NCI-H524 (cell line): Measurements from ENCODE around the gene GSN.

Experiments used
- DNase-seq, 2 experiments: peaks; one replicate each; lab custom pipeline; 2025; lab: John Stamatoyannopoulos, UW

The GSN gene

DNA sequence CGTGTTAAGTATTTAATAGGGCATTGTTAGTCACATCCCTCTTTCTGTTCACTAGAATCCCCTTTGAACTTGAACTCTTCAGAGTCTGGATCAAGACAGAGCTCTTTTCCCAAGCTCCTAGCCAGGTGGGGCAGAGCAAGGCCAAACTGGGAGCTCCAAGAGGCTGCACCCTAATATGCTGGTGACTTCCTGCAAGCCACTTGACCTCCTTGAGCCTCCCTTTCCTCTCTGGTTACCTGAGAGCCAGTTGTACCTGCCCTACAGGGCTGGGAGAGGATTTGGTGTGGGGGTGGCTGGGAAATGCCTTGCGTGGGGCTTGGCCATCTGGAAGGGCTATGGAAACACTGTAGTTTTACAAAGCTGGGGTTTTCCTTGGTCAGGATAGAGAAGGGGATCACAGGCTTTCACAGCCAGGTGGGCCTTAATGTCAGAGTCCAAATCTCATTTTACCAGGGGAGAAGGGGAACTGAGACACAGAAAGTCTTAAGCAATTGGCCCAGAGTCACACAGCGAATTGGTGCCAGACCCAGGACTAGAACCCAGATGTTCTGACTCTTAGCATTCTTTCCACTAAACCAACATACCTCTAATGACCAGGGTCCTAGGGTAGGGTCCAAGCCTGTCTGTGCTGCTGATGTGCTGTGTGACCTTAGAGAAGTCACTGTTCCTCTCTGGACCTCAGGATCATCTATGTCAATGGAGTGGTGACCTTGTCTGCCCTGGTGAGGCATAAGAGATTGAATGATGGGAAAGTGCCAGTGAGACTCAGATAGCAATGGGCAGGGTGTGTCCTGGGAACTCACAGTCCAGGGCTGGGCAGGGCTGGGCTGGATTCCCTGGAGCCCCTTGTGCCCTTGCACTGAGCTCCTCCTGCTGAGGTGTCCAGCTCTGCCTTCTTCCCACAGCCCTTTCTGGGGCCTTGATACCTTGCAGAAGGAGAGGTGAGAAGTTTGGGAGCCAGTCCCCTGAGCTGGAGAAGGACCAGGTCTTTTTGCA is 35.8 kb downstream of the GSN start:
- DNase-seq: no peak

- DNase-seq: no peak
Measured at GRCh38 chr9:121304707-121305106, 36.7 kb downstream of the GSN start.

- DNase-seq: no peak
Measured at GRCh38 chr9:121305269-121305994, 37.5 kb downstream of the GSN start.

DNA sequence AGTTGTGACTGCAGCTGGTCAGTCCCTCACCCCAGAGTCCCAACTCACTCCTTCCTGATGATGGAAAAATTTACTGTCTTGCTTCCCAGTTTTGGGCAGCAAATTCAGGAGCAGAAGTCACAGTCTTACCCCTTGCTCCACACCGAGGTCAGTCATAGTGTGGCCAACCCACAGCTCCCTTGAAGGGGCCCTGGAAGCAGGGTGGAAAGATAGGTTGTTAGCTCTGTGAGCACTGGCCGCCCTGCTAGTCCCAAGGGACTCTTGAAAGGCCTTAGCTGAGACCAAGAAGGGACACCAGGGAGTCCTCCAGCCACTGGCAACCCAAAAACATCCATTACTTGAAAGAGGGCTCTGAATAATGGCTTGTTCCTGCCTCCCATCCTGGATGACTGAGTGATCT is 40.0 kb downstream of the GSN start:
- DNase-seq: no peak

DNA sequence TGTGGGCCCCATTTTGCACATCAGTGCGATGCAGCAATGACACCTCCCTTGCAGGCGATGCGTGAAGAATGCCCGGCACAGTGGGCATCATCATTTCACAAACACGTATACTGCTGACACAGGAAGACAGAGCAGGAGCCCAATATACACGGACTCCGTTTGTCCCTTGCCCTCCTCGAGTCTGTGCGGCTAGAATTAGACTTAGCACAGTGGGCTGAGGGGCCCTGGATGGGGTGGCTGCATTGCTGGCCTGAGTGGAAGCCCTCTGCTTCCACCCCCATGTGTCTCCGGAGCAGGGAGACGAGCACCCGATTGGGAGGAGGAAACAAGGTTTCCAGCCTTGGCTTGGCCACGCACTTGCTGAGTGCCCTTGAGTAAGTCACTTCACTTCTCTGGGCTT is 40.8 kb downstream of the GSN start:
- DNase-seq: no peak

GRCh38 chr9:121309171-121309570 is 41.2 kb downstream of the GSN start:
- DNase-seq: no peak

DNA sequence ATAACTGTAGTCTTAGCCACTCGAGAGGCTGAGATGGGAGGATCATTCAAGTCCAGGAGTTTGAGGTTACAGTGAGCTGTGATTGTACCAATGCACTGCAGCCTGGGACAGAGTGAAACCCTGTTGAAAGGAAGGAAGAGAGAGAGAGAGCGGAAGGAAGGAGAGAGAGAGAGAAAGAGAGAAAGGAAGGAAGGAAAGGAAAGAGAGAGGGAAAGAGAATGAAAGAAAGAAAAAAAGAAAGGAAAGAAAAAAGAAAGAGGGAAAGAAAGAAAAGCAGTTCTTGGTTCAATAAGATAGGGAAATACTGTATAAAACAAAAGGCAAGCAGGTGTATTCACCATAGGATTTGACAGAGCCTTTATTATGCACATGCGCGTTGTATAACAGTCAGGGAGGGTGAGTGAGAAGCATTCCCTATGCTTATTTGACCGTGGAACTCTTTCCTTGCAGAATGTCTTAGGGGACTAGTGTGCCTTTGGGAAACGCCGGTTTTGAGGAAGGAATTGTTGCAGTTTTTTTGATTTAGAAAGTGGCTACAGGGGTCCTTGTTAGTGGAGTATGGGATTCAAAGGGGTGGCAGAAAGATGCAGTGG is 42.0 kb downstream of the GSN start:
- DNase-seq: no peak

GRCh38 chr9:121310571-121310970 is 42.6 kb downstream of the GSN start:
- DNase-seq: no peak

DNA sequence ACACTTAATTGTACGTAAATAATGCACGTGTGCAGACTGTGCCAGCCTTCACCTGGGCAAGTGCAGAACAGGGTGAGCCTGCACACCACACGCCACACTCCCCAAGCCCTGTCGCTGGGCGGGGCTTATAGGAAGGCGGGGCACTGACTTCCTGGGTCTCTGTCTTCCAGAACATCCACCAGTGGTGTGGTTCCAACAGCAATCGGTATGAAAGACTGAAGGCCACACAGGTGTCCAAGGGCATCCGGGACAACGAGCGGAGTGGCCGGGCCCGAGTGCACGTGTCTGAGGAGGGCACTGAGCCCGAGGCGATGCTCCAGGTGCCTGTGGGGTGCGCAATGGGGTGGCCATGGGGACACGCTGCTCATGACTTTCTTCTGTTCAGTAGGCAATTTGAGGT is 44.2 kb downstream of the GSN start:
- no peak for DNase-seq

DNA sequence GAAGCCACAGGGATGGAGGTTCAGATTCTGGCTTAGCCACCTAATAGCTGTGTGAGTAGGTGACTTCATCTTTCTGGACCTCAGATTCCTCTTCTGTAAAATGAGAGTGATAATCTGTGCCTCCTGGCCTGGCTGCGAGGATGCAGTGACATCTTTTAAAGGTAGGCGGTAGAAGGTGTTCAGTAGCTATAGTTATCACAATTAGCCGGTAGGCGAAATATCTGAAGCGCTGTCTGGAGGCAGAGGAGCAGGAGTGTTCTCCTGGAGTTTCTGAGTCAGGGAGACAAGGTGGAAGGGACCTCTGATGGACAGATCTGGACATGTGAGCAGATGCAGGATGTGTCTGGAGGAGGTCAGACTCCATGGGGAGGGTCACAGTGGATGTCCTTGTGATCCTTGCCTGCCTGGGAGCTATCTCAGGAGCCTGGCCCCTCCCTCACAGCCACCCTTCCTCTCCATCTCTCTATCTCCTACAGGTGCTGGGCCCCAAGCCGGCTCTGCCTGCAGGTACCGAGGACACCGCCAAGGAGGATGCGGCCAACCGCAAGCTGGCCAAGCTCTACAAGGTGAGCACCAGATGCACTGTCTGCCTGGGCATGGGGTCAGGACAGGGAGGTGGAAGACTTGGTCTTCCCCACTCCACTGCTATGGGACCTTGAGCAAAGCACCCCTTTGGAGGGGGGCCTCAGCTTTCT is 45.6 kb downstream of the GSN start:
- no peak for DNase-seq

GRCh38 chr9:121316378-121316777 is 48.4 kb downstream of the GSN start:
- no peak for DNase-seq

- no peak for DNase-seq
Measured at GRCh38 chr9:121316852-121317373, 49.0 kb downstream of the GSN start.

DNA sequence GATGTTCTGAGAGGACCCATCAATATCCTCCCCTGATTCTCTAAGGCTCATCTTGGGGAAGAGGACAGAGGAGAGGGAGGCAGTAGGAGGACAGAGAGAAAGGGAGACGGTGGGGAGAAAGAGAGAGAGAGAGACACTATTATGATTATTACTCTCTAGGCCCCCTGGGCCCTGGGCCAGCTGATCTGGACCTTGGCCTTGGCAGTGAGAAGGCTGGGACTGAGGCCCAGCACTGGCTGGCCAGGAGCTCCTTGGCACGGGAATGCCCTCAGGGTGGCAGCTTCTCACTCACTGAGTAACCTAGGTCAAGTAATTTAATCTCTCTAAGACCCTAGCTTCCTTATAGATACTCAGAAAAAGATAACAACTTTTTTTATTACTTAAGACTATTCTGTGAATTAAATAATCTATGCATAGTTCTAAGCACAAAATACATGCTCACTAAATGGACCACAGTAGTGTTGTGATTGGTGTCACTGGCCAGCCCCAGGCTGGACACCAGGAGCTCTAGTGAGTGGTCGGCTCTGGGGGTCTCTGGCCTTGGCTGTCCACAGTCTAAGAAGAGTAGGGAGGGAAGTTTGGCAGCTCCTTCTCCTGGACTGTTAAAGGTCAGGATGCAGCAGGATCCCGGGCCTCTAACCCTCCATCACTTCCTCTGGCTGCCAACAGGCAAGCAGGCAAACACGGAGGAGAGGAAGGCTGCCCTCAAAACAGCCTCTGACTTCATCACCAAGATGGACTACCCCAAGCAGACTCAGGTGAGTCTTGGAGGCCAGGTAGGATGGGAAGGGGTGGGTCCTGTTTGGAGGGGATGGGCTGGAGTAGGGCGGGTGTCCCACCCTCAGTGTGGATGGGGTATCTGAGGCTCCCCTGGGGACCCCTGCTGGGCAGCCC is 50.0 kb downstream of the GSN start:
- DNase-seq: no peak

DNA sequence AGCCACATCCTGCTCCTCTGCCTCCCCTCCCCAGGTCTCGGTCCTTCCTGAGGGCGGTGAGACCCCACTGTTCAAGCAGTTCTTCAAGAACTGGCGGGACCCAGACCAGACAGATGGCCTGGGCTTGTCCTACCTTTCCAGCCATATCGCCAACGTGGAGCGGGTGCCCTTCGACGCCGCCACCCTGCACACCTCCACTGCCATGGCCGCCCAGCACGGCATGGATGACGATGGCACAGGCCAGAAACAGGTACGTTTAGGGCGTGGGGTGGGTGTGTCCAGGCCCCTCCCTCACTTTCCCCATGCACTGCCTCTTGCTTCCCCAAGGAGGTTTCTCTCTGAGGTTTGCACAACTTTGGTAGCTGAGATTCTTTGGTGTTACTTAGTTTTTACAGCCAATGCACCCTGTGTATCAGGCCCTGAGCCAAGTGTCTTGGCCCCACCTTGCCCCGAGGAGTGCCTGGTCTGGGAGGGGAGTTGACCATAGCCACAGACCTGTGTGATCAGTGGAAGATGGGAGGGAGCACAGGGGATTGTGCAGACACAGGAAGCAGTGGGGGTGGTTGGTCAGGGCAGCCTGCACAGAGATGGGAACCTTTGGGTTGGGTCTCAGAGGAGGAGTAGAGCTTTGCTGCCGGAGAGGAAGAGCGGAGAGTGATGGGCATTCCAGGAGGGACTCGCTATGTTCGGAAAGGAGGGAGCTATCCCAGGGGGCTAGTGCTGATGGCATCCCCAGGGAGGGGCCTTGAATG is 50.8 kb downstream of the GSN start:
- DNase-seq: no peak

- DNase-seq: no peak
Measured at GRCh38 chr9:121319383-121319780, 51.4 kb downstream of the GSN start.

- DNase-seq: no peak
Measured at GRCh38 chr9:121321016-121321503, 53.1 kb downstream of the GSN start.

DNA sequence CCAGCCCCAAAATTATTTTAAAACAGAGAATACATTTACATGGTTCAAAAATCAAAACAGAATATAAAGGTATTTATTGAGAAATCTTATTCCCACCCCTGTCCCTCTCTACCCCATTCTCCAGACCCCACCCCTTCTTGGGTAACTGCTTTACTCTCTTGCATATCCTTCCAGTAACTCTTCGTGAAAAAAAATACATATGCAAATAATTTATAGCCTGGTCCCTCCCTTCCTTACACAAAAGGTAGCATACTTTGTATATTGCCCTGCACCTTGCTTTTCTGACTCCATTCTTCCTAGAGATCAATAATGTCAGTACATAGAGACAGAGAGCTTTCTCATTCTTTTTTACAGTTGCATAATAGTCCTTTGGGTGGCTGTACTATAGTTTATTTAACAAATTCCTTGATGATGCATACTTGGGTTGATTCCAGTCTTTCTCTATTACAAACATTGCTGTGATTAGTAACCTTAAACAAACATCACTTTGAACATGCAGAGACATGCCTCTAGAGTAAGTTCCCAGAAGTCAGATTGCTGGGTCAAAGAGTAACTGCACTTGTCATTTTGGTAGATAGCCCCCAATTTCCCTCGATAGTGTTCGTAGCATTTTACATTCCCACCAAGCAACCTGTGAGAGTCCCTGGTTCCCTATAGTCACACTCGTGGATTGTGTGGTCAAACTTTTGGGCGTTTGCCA is 54.2 kb downstream of the GSN start:
- DNase-seq: no peak

DNA sequence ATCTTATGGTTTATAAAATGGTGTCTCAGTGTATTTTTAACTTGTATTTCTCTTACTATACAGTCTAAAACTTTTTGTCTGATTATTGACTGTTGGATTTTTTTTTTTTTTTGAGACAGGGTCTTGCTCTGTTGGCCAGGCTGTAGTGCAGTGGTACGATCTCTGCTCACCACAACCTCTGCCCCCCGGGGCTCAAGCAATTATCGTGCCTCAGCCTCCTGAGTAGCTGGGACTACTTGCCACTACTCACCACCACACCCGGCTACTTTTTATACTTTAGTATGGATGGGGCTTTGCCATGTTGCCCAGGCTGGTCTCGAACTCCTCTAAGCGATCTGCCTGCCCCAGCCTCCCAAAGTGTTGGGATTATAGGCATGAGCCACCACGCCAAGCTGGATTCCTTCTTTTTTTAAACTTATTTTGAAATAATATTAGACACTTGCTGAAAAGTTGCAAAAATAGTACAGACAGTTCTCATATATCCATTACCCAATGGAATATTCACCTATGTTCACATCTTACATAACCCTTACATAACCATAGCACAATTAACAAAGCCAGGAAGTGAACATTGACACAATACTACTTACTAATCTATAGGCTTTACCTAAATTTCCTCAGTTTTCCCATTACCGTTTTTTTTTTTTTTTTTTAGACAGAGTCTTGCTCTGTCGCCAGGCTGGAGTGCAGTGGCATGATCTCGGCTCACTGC is 54.9 kb downstream of the GSN start:
- no peak for DNase-seq
